HCT116 (cell line): ENCODE data around the gene IGSF21. TPM values are rescaled to one million over a fixed set of nuclear protein-coding genes. Genes with fewer than 3 reads are reported as not detected.

Experiments
- ATAC-seq: fragments of 200-7000 bp; cut with Tn5 transposase; 2 replicates; pipeline ENCODE4 v1.9.1; 2020; ENCODE audit warnings: mild to moderate bottlenecking, moderate library complexity
- BruUV-seq: library from RNA; stranded (reverse); fragments of 400-500 nt; replicated peaks from 2 replicates; lab custom pipeline; 2021; lab: Mats Ljungman, UMichigan
- CTCF ChIA-PET: fragments of 300-600 bp; sonication (Branson Sonifier 250); formaldehyde crosslinking; loops from one replicate; lab custom pipeline; 2021; ENCODE audit warnings: antibody characterized with exemption; lab: Charles Lee
- POLR2A ChIA-PET: fragments of 300-600, 350-600 bp; sonication (Branson Sonifier 250); formaldehyde crosslinking; loops from one replicate; lab custom pipeline; 2021; ENCODE audit warnings: antibody characterized with exemption; lab: Charles Lee
- RAD21 ChIA-PET, 2 experiments: fragments of 300-600 bp; sonication (Branson Sonifier 250); formaldehyde crosslinking; loops; one replicate each; lab custom pipeline; 2023; ENCODE audit warnings: low total read pairs in 2 of 2; ENCODE audit not compliant: uncharacterized antibody in 2 of 2, unreplicated experiment in 2 of 2, low non-redundant PET in 1 of 2; lab: Charles Lee
- DNase-seq: peaks from one replicate; pipeline ENCODE4 v3.0.0-alpha.2; 2010; ENCODE audit warnings: low read depth, low spot score
- H2AFZ ChIP-seq: fragments of 200-600 bp; shearing (Covaris generic), sonication (generic); 2 replicates; pipeline ENCODE4 v1.6.1; 2017; ENCODE audit warnings: low read depth, mixed run types, mixed read lengths, antibody characterized with exemption, low read length; ENCODE audit not compliant: poor library complexity, severe bottlenecking
- H3K27ac ChIP-seq: 2 replicates; pipeline ENCODE4 v1.5.1; 2012; ENCODE audit warnings: low read depth, low read length
- H3K27me3 ChIP-seq: fragments of 200-600 bp; sonication (generic); 2 replicates; pipeline ENCODE4 v1.6.1; 2016; ENCODE audit warnings: mixed run types, low read length, mixed read lengths; ENCODE audit not compliant: insufficient read depth
- H3K36me3 ChIP-seq, 2 experiments: fragments of 200-500 bp in 1 of 2; fragments of 200-600 bp in 1 of 2; sonication (Bioruptor generic) in 1 of 2; sonication (generic) in 1 of 2; 2 replicates each; pipeline versions ENCODE4 v1.5.1 to v1.6.1; 2014 to 2016; ENCODE audit warnings: low read length in 2 of 2, inconsistent platforms in 1 of 2, mixed read lengths in 1 of 2, mixed run types in 1 of 2; ENCODE audit not compliant: insufficient read depth in 2 of 2, control insufficient read depth in 1 of 2
- H3K4me1 ChIP-seq, 2 experiments: fragments of 200-600 bp in 1 of 2; sonication (generic) in 1 of 2; 2 replicates each; pipeline versions ENCODE4 v1.5.1 to v1.6.1; 2012 to 2017; ENCODE audit warnings: low read length in 2 of 2, inconsistent platforms in 1 of 2, mild to moderate bottlenecking in 1 of 2, mixed read lengths in 1 of 2, mixed run types in 1 of 2, moderate library complexity in 1 of 2; ENCODE audit not compliant: insufficient read depth in 2 of 2, control insufficient read depth in 1 of 2
- H3K4me2 ChIP-seq: fragments of 200-600 bp; sonication (generic); 2 replicates; pipeline ENCODE4 v1.6.1; 2017; ENCODE audit warnings: mixed run types, low read length, mixed read lengths
- H3K4me3 ChIP-seq, 2 experiments: fragments of 200-600 bp in 1 of 2; sonication (generic) in 1 of 2; replicated peaks in 1 of 2; 2 replicates each; pipeline ENCODE4 v1.5.1; 2011 to 2016; ENCODE audit warnings: low read length in 2 of 2, control low read depth in 1 of 2, low read depth in 1 of 2, mild to moderate bottlenecking in 1 of 2, mixed read lengths in 1 of 2, mixed run types in 1 of 2
- H3K79me2 ChIP-seq: fragments of 200-600 bp; sonication (generic); 2 replicates; pipeline ENCODE4 v1.6.1; 2017; ENCODE audit warnings: mild to moderate bottlenecking, mixed run types, low read length, moderate library complexity, mixed read lengths; ENCODE audit not compliant: insufficient read depth
- H3K9ac ChIP-seq: fragments of 200-600 bp; sonication (generic); 2 replicates; pipeline ENCODE4 v1.6.1; 2016; ENCODE audit warnings: low read length, mixed read lengths
- H3K9me2 ChIP-seq: fragments of 200-600 bp; sonication (generic), shearing (Covaris generic); 2 replicates; pipeline ENCODE4 v1.6.1; 2017; ENCODE audit warnings: mixed run types, mild to moderate bottlenecking, moderate library complexity; ENCODE audit not compliant: insufficient read depth
- H3K9me3 ChIP-seq, 2 experiments: fragments of 200-500 bp in 1 of 2; fragments of 200-600 bp in 1 of 2; sonication (Bioruptor generic) in 1 of 2; sonication (generic) in 1 of 2; 2 replicates each; pipeline ENCODE4 v1.6.1; 2014 to 2017; ENCODE audit warnings: low read length in 2 of 2, mixed read lengths in 2 of 2, inconsistent platforms in 1 of 2, low read depth in 1 of 2, mild to moderate bottlenecking in 1 of 2, mixed run types in 1 of 2, moderate library complexity in 1 of 2; ENCODE audit not compliant: control insufficient read depth in 1 of 2, insufficient read depth in 1 of 2
- H4K20me1 ChIP-seq: fragments of 200-600 bp; sonication (generic), shearing (Covaris generic); 2 replicates; pipeline ENCODE4 v1.6.1; 2017; ENCODE audit warnings: mixed run types, mild to moderate bottlenecking, moderate library complexity; ENCODE audit not compliant: insufficient read depth
- CBX3 ChIP-seq: IDR thresholded peaks from 2 replicates; pipeline ENCODE4 v1.6.1; 2012; ENCODE audit warnings: low read depth
- FOSL1 ChIP-seq: IDR thresholded peaks from 2 replicates; pipeline ENCODE4 v1.6.1; 2012; ENCODE audit warnings: low read depth
- POLR2A ChIP-seq: IDR thresholded peaks from 2 replicates; pipeline ENCODE4 v1.7.0; 2011; ENCODE audit warnings: borderline replicate concordance; ENCODE audit not compliant: insufficient read depth, insufficient read length; ENCODE audit errors: extremely low read depth
- RAD21 ChIP-seq: IDR thresholded peaks from 2 replicates; pipeline ENCODE4 v1.6.1; 2012; ENCODE audit warnings: low read depth, mild to moderate bottlenecking
- REST ChIP-seq: IDR thresholded peaks from 2 replicates; pipeline ENCODE4 v1.6.1; 2012; ENCODE audit warnings: low read depth
- SIN3A ChIP-seq: IDR thresholded peaks from 2 replicates; pipeline ENCODE4 v1.6.1; 2012; ENCODE audit warnings: low read depth
- SP1 ChIP-seq: IDR thresholded peaks from 2 replicates; pipeline ENCODE4 v1.6.1; 2012; ENCODE audit warnings: low read depth
- TCF7L2 ChIP-seq: IDR thresholded peaks from 2 replicates; pipeline ENCODE4 v1.7.0; 2011; ENCODE audit warnings: borderline replicate concordance, inconsistent platforms; ENCODE audit not compliant: insufficient read depth, insufficient read length; ENCODE audit errors: extremely low read depth
- YY1 ChIP-seq: IDR thresholded peaks from 2 replicates; pipeline ENCODE4 v1.6.1; 2011; ENCODE audit warnings: low read length, low read depth, moderate library complexity, mild to moderate bottlenecking; ENCODE audit not compliant: insufficient replicate concordance; ENCODE audit errors: extremely low read depth
- ZNF274 ChIP-seq: fragments of 200-500 bp; sonication (Bioruptor generic); IDR thresholded peaks from 2 replicates; pipeline ENCODE4 v1.6.1; 2014; ENCODE audit warnings: mild to moderate bottlenecking, low read depth, low read length, inconsistent platforms
- intact Hi-C: fragments of 100-400 bp; cut with micrococcal nuclease; formaldehyde crosslinking; loops from 2 replicates; pipeline ENCODE4 v1.10.0; 2022
- total RNA-seq: library from RNA; stranded (reverse); gene quantifications from one replicate; pipeline ENCODE4 v1.2.1, GENCODE V29; 2021; ENCODE audit not compliant: unreplicated experiment
- TF ChIP-seq, protein P1 (sequence below): IDR thresholded peaks from 2 replicates; pipeline ENCODE4 v1.6.1; 2011; ENCODE audit warnings: mild to moderate bottlenecking, low read length, moderate library complexity; ENCODE audit not compliant: insufficient replicate concordance; ENCODE audit errors: extremely low read depth
- TF ChIP-seq, protein P2 (sequence below): IDR thresholded peaks from 2 replicates; pipeline ENCODE4 v1.6.1; 2012
- TF ChIP-seq, protein P3 (sequence below), 3 experiments: fragments of 200-600 bp in 1 of 3; sonication (generic) in 1 of 3; IDR thresholded peaks in 2 of 3; conservative IDR thresholded peaks in 1 of 3; 2 replicates each; pipeline ENCODE4 v1.5.1; 2012 to 2017; ENCODE audit warnings: low read depth in 2 of 3, low read length in 2 of 3, antibody characterized with exemption in 1 of 3, borderline replicate concordance in 1 of 3, control low read depth in 1 of 3, mild to moderate bottlenecking in 1 of 3, mixed read lengths in 1 of 3, mixed run types in 1 of 3, moderate library complexity in 1 of 3; ENCODE audit not compliant: insufficient read depth in 1 of 3

The IGSF21 gene
- total RNA-seq, 1 experiment from 2014 or later: not detected

DNA sequence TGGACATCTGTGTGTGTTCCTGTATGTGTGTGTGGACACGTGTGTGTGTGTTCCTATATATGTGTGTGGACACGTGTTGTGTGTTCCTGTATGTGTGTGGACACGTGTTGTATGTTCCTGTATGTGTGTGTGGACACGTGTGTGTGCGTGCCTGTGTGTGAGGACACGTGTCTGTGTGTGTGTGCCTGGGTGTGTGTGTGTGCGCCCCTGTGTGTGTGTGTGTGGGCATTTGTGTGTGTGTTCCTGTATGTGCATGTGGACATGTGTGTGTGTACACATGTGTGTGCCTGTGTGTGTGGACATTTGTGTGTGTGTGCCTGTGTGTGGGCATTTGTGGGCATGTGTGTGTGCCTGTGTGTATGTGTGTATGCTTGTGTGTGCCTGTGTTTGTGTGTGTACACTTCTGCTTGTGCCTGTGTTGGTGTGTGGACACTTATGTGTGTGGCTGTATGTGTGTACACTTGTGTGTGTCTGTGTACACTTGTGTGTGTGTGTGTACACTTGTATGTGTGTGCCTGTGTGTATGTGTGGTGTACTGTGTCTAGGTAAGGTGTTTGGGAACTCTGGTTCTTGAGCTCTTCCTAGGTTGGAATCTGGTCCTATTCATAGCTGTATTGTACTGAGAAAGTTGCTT is 3.7 kb upstream of the IGSF21 start:
- RAD21 ChIA-PET: no interaction called here
- CTCF ChIA-PET: no interaction called here
- H3K27ac ChIP-seq: no peak overlapping the region
- H3K4me2 ChIP-seq: no peak overlapping the region
- no peak for DNase-seq
- H3K4me3 ChIP-seq: no peak overlapping the region
- no peaks in the 10 kb centered on the region for H3K9me2 ChIP-seq
- POLR2A ChIA-PET: no interaction called here
- 0 out of 4 replicates have a peak, but pooled peaks cover 0 to 2% of the 10 kb centered on the region in 2 experiments for H3K4me1 ChIP-seq
- no peaks in the 10 kb centered on the region for H3K79me2 ChIP-seq
- H3K9me3 ChIP-seq: no peaks in the 10 kb centered on the region
- no peak overlapping the region for H3K9ac ChIP-seq
- TF ChIP-seq CBX3: no peak
- TF ChIP-seq SIN3A: no peak
- TF ChIP-seq YY1: no peak
- no peak for TF ChIP-seq REST
- TF ChIP-seq, protein P1, sequence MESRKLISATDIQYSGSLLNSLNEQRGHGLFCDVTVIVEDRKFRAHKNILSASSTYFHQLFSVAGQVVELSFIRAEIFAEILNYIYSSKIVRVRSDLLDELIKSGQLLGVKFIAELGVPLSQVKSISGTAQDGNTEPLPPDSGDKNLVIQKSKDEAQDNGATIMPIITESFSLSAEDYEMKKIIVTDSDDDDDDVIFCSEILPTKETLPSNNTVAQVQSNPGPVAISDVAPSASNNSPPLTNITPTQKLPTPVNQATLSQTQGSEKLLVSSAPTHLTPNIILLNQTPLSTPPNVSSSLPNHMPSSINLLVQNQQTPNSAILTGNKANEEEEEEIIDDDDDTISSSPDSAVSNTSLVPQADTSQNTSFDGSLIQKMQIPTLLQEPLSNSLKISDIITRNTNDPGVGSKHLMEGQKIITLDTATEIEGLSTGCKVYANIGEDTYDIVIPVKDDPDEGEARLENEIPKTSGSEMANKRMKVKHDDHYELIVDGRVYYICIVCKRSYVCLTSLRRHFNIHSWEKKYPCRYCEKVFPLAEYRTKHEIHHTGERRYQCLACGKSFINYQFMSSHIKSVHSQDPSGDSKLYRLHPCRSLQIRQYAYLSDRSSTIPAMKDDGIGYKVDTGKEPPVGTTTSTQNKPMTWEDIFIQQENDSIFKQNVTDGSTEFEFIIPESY: no peak
- TF ChIP-seq, protein P2, sequence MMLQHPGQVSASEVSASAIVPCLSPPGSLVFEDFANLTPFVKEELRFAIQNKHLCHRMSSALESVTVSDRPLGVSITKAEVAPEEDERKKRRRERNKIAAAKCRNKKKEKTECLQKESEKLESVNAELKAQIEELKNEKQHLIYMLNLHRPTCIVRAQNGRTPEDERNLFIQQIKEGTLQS: no peak
- no peak for TF ChIP-seq TCF7L2
- TF ChIP-seq SP1: no peak
- no peak for TF ChIP-seq RAD21
- no peak for TF ChIP-seq POLR2A
- TF ChIP-seq, protein P3, sequence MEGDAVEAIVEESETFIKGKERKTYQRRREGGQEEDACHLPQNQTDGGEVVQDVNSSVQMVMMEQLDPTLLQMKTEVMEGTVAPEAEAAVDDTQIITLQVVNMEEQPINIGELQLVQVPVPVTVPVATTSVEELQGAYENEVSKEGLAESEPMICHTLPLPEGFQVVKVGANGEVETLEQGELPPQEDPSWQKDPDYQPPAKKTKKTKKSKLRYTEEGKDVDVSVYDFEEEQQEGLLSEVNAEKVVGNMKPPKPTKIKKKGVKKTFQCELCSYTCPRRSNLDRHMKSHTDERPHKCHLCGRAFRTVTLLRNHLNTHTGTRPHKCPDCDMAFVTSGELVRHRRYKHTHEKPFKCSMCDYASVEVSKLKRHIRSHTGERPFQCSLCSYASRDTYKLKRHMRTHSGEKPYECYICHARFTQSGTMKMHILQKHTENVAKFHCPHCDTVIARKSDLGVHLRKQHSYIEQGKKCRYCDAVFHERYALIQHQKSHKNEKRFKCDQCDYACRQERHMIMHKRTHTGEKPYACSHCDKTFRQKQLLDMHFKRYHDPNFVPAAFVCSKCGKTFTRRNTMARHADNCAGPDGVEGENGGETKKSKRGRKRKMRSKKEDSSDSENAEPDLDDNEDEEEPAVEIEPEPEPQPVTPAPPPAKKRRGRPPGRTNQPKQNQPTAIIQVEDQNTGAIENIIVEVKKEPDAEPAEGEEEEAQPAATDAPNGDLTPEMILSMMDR (IDR thresholded peaks at IDR 0.05 in 2 of 3, conservative IDR thresholded peaks at IDR 0.05 in 1 of 3; ENCODE audit: borderline replicate concordance in 1 of 3, insufficient read depth in 1 of 3, low read depth in 2 of 3, low read length in 2 of 3): no peak
- TF ChIP-seq FOSL1: no peak
- TF ChIP-seq ZNF274: no peak
- TF ChIP-seq, all 23 proteins: peak for 0
- H3K27me3 ChIP-seq: peaks cover 10% of the 10 kb centered on the region
- H4K20me1 ChIP-seq: no peaks in the 10 kb centered on the region
- H2AFZ ChIP-seq: no peak overlapping the region
- intact Hi-C loops: no loop called here
- H3K36me3 ChIP-seq: no peaks in the 10 kb centered on the region
- ATAC-seq: no peak
- BruUV-seq: no TSS peak
